Frontal cortex (tissue), 4 donors: ENCODE measurements around the gene ELK4. TPM values are rescaled to one million over a fixed set of nuclear protein-coding genes. Genes with fewer than 3 reads are reported as not detected.

Source experiments
- DNase-seq, 2 donors: peaks; one replicate each; pipeline ENCODE4 v3.0.0; 2012; ENCODE audit warnings: low spot score in 2 of 2
- FAIRE-seq: peaks from 2 replicates; lab custom pipeline; 2012; peaks lifted over from hg19 to GRCh38; lab: Jason Lieb, UNC
- total RNA-seq: library from RNA; depleted of rRNA; stranded (reverse); fragments of >200 nt; gene quantifications from one replicate; pipeline ENCODE4 v1.2.3, GENCODE V29; 2014
- donor health status: control.
- donor health status: control.
- donor health status: control.

Gene ELK4
- total RNA-seq, 1 donor from 2014 or later, result 6.9 TPM

GRCh38 chr1:205585169-205585834, 46.5 kb downstream of the ELK4 start:
- DNase-seq (no peak), FAIRE-seq (no peak)

DNA sequence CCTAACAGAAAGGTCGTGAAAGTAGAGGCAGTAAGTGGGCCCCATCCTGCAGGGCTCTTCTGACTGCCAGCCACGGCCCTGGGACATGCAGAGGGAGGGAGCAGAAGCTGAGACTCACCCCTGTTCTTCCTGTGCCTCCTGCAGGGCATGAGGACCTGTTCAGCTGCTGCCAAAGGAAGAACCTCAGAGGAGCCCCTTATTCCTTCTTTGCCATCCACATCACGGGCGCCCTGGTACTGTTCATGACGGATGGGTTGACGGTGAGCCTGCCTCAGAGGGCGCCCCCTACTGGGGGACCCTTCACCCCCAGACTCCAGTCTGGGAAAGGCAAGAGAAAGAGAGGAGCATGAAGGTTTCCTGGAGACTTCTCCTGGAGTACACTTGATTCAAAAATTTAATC, 47.1 kb downstream of the ELK4 start:
- FAIRE-seq (no peak), DNase-seq (no peak)

DNA sequence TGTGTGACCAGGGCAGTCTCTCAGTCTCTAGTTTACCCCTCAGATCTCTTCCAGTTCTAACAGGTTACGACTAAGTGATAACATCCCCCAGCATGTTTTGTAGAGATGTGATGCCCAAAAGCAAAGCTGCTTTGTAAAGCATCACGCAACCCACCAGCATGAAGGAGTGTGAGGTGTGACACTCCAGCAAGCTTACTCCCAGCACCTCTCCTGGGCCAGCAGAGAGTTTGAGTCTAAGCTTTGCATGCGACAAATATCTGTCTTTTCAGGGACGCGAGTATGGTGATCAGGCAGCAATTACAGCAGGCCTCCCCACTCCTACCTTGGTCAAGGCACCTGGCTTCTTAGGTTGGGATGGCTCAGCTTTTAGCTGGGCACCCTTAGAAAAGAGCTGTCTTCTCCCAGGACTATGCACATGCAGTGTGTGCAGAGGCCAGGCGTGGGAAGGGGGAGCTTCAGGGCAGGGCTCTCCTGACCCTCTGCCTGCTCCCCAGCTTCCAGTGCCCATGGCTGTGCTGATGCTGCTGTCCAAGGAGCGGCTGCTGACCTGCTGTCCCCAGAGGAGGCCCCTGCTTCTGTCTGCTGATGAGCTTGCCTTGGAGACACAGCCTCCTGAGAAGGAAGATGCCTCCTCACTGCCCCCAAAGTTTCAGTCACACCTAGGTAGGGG, 48.2 kb downstream of the ELK4 start:
- FAIRE-seq (no peak), DNase-seq (no peak)

- FAIRE-seq (no peak), DNase-seq (no peak)
Measured at GRCh38 chr1:205582471-205583291, 49.1 kb downstream of the ELK4 start.

DNA sequence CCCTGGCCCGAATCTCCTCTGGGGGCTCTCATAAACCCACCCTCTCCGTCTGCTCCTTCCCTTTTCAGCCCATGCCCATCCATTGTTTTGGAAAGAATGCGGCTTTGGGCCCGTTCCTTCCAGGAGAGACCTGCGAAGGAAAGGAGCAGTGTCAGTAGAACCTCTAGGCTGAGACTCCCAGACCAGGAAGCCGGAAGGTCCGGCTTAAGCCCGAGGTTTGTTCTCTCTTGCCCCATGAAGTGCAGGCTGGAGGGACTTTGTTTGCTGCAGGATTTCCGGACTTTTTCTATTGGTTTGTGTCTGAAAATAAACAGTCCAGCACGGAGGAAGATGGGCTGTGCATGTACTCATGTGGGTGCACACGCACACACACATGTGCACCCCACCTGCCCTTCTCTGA, 49.8 kb downstream of the ELK4 start:
- FAIRE-seq (no peak), DNase-seq (no peak)

DNA sequence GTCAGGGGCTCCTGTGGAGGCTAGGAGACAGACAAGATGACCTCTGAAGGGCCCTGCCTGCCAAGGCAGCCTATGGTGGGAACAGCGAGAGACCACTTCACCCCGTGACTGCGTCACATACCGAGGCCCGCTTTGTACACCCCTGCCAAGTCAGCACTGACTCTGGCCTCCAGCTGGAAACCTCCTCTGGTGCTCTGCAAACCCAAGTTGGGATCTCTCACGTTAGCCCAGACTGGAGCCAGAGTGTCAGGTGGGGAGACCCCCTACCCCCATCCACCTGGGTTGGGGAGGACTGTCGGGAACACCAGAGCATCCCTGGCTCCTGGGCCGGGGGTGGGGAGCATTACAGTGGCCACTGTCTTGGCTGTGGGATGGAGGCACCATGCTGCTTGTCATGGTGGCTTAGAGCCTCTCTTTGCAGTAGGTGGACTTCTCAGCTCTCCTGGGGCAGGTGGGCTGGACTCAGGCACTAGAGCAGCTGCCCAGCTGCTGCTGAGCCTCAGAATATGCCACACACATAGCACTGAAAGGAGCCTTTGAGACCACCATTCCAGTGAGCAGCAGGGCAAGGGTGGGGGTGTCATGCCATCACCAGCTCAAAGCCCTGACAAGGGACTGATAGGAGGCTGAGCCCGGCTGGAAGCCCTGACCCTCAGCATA, 50.4 kb downstream of the ELK4 start:
- FAIRE-seq (no peak), DNase-seq (no peak)

- DNase-seq (no peak), FAIRE-seq (no peak)
Measured at GRCh38 chr1:205580923-205581180, 51.0 kb downstream of the ELK4 start.

- no peak for DNase-seq
- no peak for FAIRE-seq
Measured at GRCh38 chr1:205580140-205580922, 51.5 kb downstream of the ELK4 start.

DNA sequence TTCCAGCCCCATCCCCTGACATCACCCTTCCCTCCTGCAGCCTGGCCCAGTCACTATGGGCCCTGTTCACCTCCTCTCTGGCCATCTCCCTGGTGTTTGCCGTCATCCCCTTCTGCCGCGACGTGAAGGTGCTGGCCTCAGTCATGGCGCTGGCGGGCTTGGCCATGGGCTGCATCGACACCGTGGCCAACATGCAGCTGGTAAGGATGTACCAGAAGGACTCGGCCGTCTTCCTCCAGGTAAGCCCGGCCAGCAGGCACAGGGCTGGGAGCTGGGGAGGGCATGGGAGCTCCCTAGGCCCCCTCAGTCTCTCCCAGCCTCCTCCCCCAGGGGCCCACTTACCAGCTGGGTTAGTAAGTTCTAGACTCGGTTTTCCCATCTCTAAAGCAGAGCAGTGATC, 52.1 kb downstream of the ELK4 start:
- no peak for DNase-seq
- FAIRE-seq, result no peak

DNA sequence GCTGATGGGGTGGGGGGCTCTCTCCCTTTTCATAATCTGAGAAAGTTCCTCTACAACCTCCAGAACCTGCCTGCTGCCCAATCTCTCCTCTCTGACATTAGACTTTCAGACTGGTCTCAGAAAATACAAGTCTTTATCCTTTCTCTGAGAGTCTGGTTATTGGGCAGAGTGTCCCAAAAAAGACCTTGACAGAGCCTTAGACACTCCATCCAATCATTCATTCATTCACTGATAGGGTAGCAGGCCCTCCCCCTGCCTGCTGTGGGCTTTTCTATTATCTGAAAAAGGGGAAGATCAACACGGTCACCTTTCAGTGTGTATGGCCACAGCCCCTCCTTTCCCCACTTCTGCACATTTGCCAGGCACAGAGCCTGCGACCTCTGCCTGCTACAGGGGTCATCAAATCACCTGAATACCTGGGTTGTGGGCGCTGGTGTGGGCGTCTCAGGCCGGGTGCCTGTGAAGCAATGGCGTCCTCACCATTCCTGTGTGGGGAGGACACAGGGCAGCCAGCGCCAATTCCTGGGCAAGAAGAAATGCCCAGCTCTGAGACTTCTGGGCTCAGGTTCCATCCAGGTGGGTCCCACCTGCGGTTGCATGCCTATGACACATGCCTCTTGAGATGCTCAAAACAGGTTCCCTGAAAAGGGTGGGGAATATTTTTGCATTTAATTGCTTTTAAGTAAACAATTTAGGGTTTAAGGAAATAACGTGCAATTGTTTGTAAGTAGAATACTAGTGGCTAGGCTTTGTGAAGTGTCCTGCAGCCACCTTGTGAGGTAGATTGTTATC, 52.8 kb downstream of the ELK4 start:
- DNase-seq (no peak), FAIRE-seq (no peak)

GRCh38 chr1:205577874-205578658, 53.7 kb downstream of the ELK4 start:
- no peak for DNase-seq

GRCh38 chr1:205576805-205577761, 54.7 kb downstream of the ELK4 start:
- FAIRE-seq (no peak), DNase-seq (no peak)

More at GRCh38 chr1:205577874-205578658, 53.7 kb downstream of the ELK4 start:
- FAIRE-seq, result no peak

GRCh38 chr1:205576011-205576410, 55.8 kb downstream of the ELK4 start:
- DNase-seq (no peak), FAIRE-seq (no peak)

GRCh38 chr1:205575294-205575885, 56.4 kb downstream of the ELK4 start:
- DNase-seq (no peak), FAIRE-seq (no peak)

DNA sequence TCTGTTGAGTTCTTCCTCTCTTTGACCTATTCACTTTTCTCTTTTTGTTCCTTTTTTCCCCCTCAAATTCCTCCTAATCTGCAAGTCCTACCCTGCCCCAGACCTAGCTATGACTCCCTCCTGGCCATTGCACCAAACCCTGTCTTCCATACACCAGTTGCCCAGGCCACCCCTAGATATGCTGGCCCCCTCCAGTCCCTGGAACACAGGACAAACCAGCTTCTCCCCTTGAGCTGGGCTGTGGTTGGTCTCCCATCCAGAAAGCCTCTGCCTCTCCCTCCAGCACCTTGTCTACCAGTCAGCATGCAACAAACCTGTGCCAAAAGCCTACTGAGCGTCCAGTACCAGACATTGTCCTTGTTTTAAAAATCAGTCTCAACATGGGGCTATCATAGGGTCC, 59.4 kb downstream of the ELK4 start:
- FAIRE-seq (no peak), DNase-seq (no peak)

DNA sequence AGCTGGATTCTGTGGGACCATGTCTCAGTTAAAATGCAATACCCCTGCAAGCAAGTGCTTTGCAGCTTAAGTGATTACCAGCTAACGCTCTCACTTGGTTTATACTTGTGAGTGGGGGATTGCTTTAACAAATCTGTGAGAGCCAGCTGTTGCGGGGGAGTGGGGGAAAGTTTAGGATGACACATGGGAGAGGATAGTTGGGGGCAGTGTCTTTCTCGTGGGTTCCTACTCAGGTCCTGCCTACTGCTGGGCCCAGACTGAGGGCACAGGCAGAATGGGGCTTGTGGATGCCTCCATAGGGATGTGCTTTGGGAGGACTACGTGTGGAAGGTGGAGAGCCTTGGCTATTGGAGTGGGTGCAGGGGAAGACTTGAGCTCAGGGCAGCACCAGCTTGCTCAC, 60.1 kb downstream of the ELK4 start:
- no peak for DNase-seq
- no peak for FAIRE-seq
